CD4-positive, alpha-beta T cell (primary cell): ENCODE data around the gene RAB8A. TPM values are rescaled to one million over a fixed set of nuclear protein-coding genes. Genes with fewer than 3 reads are reported as not detected.

ENCODE experiments used
- ATAC-seq: fragments of 200-7000 bp; cut with Tn5 transposase; one replicate; pipeline ENCODE4 v1.10.0; 2022; ENCODE audit warnings: mild to moderate bottlenecking; ENCODE audit not compliant: poor library complexity
- CTCF ChIA-PET: fragments of 350-600 bp; sonication (Branson Sonifier 250); formaldehyde crosslinking; loops from one replicate; lab custom pipeline; 2021; ENCODE audit warnings: antibody characterized with exemption, inconsistent platforms; lab: Charles Lee
- POLR2A ChIA-PET: fragments of 350-600 bp; sonication (Branson Sonifier 250); formaldehyde crosslinking; loops from one replicate; lab custom pipeline; 2021; ENCODE audit warnings: antibody characterized with exemption, inconsistent platforms; lab: Charles Lee
- DNase-seq, 14 experiments: peaks; one replicate each; pipeline ENCODE4 v3.0.0-alpha.2; 2013 to 2020; ENCODE audit warnings: mixed read lengths in 2 of 14
- H3K27ac ChIP-seq, 2 donors: one replicate each; pipeline versions ENCODE4 v1.5.1 to v1.7.0; 2013; ENCODE audit warnings: low read length in 2 of 2, low read depth in 1 of 2, mild to moderate bottlenecking in 1 of 2
- H3K27me3 ChIP-seq, 2 experiments: 1 replicate in 1 of 2; 2 replicates in 1 of 2; pipeline versions ENCODE4 v1.6.1 to v1.7.0; 2013; ENCODE audit warnings: low read length in 2 of 2, control low read depth in 1 of 2, mild to moderate bottlenecking in 1 of 2, moderate library complexity in 1 of 2; ENCODE audit not compliant: insufficient read depth in 2 of 2, control insufficient read depth in 1 of 2
- H3K36me3 ChIP-seq: one replicate; pipeline ENCODE4 v1.6.1; 2013; ENCODE audit warnings: low read length, control low read depth; ENCODE audit not compliant: insufficient read depth
- H3K4me1 ChIP-seq: one replicate; pipeline ENCODE4 v1.6.1; 2013; ENCODE audit warnings: low read length, control low read depth; ENCODE audit not compliant: insufficient read depth
- H3K4me3 ChIP-seq: one replicate; pipeline ENCODE4 v1.5.1; 2013; ENCODE audit warnings: mild to moderate bottlenecking, low read length, moderate library complexity
- H3K9me3 ChIP-seq, 2 experiments: 1 replicate in 1 of 2; 2 replicates in 1 of 2; pipeline versions ENCODE4 v1.6.1 to v1.7.0; 2013; ENCODE audit warnings: low read length in 2 of 2, mild to moderate bottlenecking in 2 of 2, control low read depth in 1 of 2, moderate library complexity in 1 of 2; ENCODE audit not compliant: control insufficient read depth in 1 of 2, insufficient read depth in 1 of 2
- H3K27ac Mint-ChIP-seq: one replicate; pipeline ENCODE4 v1.8.0; 2020; ENCODE audit warnings: mixed read lengths
- H3K27me3 Mint-ChIP-seq: one replicate; pipeline ENCODE4 v1.8.0; 2021; ENCODE audit warnings: mixed read lengths
- H3K36me3 Mint-ChIP-seq: one replicate; pipeline ENCODE4 v1.8.0; 2021; ENCODE audit warnings: low read depth, mixed read lengths
- H3K4me1 Mint-ChIP-seq: one replicate; pipeline ENCODE4 v1.8.0; 2021; ENCODE audit warnings: low read depth, mixed read lengths
- H3K4me3 Mint-ChIP-seq: one replicate; pipeline ENCODE4 v1.8.0; 2020; ENCODE audit warnings: mild to moderate bottlenecking, mixed read lengths
- H3K9me3 Mint-ChIP-seq: one replicate; pipeline ENCODE4 v1.8.0; 2020; ENCODE audit warnings: mixed read lengths
- intact Hi-C, 2 experiments: fragments of 100-400 bp; cut with DNase I in 1 of 2; cut with micrococcal nuclease in 1 of 2; formaldehyde crosslinking; loops; one replicate each; pipeline versions ENCODE4 v1.15.1 to v1.9.0; 2023 to 2025; cut with DNase I, micrococcal nuclease
- total RNA-seq, 174 experiments: library from RNA in 2 of 174; stranded (reverse) in 2 of 174; gene quantifications; one replicate each; pipeline ENCODE4 v1.2.3 and lab custom pipeline; 2021 to 2026
- TF ChIP-seq, protein P1 (sequence below): fragments of 200-600 bp; IDR thresholded peaks from one replicate; pipeline ENCODE4 v1.8.0; 2022; ENCODE audit warnings: antibody characterized with exemption, mild to moderate bottlenecking

The RAB8A gene
- total RNA-seq, 2 experiments from 2014 or later = 74.9 to 79.0 TPM

GRCh38 chr19:16121141-16121540 is 9.5 kb downstream of the RAB8A start:
- Histone ChIP-seq H3K9me3 (no peaks in the 10 kb centered on the region), H3K4me3 (no peak overlapping the region), H3K27ac (no peak overlapping the region), H3K27me3 (no peaks in the 10 kb centered on the region), H3K4me1 (peaks cover 44% of the 10 kb centered on the region), H3K36me3 (peaks cover 85% of the 10 kb centered on the region)
- no peaks in the 10 kb centered on the region for H3K9me3 Mint-ChIP-seq
- ATAC-seq = no peak
- peaks cover 85% of the 10 kb centered on the region for H3K36me3 Mint-ChIP-seq
- no peaks in the 10 kb centered on the region for H3K27me3 Mint-ChIP-seq
- peaks cover 31% of the 10 kb centered on the region for H3K4me1 Mint-ChIP-seq
- no peak for DNase-seq
- ChIA-PET POLR2A (interaction anchor here (0.7 kb wide), 1 partner anchor 1682 kb away, joined by 3 read pairs; no protein-coding TSS in a partner anchor), CTCF (interaction anchor here (1.6 kb wide), 1 partner anchor 10 kb away, joined by 5 read pairs; the partner anchor contains the start of gene RAB8A)
- intact Hi-C loops = no loop called here
- no peak overlapping the region for H3K27ac Mint-ChIP-seq
- TF ChIP-seq, protein P1, sequence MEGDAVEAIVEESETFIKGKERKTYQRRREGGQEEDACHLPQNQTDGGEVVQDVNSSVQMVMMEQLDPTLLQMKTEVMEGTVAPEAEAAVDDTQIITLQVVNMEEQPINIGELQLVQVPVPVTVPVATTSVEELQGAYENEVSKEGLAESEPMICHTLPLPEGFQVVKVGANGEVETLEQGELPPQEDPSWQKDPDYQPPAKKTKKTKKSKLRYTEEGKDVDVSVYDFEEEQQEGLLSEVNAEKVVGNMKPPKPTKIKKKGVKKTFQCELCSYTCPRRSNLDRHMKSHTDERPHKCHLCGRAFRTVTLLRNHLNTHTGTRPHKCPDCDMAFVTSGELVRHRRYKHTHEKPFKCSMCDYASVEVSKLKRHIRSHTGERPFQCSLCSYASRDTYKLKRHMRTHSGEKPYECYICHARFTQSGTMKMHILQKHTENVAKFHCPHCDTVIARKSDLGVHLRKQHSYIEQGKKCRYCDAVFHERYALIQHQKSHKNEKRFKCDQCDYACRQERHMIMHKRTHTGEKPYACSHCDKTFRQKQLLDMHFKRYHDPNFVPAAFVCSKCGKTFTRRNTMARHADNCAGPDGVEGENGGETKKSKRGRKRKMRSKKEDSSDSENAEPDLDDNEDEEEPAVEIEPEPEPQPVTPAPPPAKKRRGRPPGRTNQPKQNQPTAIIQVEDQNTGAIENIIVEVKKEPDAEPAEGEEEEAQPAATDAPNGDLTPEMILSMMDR = no peak
- H3K4me3 Mint-ChIP-seq = no peak overlapping the region

DNA sequence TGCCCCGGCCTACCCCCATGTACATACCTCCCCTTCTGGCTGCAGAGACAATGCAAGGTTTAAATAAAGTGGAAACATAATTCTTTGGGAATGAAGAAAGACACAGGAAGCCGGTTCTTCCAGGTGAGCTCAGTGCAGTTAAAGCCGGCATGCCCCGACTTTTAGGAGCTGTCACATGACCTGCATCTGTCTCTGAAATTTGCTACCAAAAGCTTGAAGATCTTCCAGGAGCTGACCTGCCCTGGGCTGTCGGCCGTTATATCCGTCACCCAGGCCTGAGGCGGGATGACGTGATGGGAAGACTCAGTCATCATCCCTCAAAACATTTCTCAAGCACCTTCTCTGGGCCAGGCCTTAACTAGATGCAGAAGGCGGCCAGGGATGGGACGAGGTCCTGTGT is 10.3 kb downstream of the RAB8A start:
- ChIA-PET CTCF (no interaction called here), POLR2A (no interaction called here)
- no peaks in the 10 kb centered on the region for H3K9me3 Mint-ChIP-seq
- intact Hi-C loops = no loop called here
- ATAC-seq (no peak), DNase-seq (no peak)
- H3K4me1 Mint-ChIP-seq = peaks cover 29% of the 10 kb centered on the region
- no peak overlapping the region for H3K4me3 ChIP-seq
- peaks cover 37% of the 10 kb centered on the region for H3K4me1 ChIP-seq
- peaks cover 92% of the 10 kb centered on the region for H3K36me3 Mint-ChIP-seq
- H3K27ac Mint-ChIP-seq = no peak overlapping the region
- no peaks in the 10 kb centered on the region for H3K27me3 Mint-ChIP-seq
- H3K4me3 Mint-ChIP-seq = no peak overlapping the region
- H3K27ac ChIP-seq = no peak overlapping the region
- H3K9me3 ChIP-seq = no peaks in the 10 kb centered on the region
- H3K36me3 ChIP-seq = peaks cover 85% of the 10 kb centered on the region
- H3K27me3 ChIP-seq = no peaks in the 10 kb centered on the region
- TF ChIP-seq, protein P1 = no peak

- CTCF ChIA-PET = no interaction called here
- intact Hi-C loops = loop anchor here in 1 of 2 experiments (5.0 kb wide), 1 partner anchor 47 kb away; the partner anchor contains the start of gene CIB3
- Histone ChIP-seq H3K9me3 (no peaks in the 10 kb centered on the region), H3K27ac (no peak overlapping the region), H3K36me3 (peaks cover 95% of the 10 kb centered on the region), H3K4me1 (peaks cover 9% of the 10 kb centered on the region), H3K4me3 (no peak overlapping the region), H3K27me3 (no peaks in the 10 kb centered on the region)
- DNase-seq (no peak), ATAC-seq (no peak)
- TF ChIP-seq, protein P1 = no peak
- peaks cover 92% of the 10 kb centered on the region for H3K36me3 Mint-ChIP-seq
- H3K9me3 Mint-ChIP-seq = no peaks in the 10 kb centered on the region
- no peaks in the 10 kb centered on the region for H3K4me1 Mint-ChIP-seq
- no peak overlapping the region for H3K4me3 Mint-ChIP-seq
- no peaks in the 10 kb centered on the region for H3K27me3 Mint-ChIP-seq
- POLR2A ChIA-PET = no interaction called here
- no peak overlapping the region for H3K27ac Mint-ChIP-seq
Observed at GRCh38 chr19:16124953-16125352, 13.3 kb downstream of the RAB8A start.
